Esophagus squamous epithelium (tissue), 4 donors: ENCODE results near the gene TEAD4.

ENCODE experiments used
- POLR2A ChIP-seq, 4 donors: fragments of 450-650 bp; IDR thresholded peaks; one replicate each; pipeline ENCODE4 v1.6.1; 2017; ENCODE audit warnings: antibody characterized with exemption in 4 of 4, mild to moderate bottlenecking in 4 of 4, moderate library complexity in 3 of 4
- TF ChIP-seq, protein P1 (sequence below), 6 experiments: fragments of 450-650 bp in 4 of 6; fragments of 200-600 bp in 2 of 6; sonication (generic) in 2 of 6; IDR thresholded peaks; one replicate each; pipeline ENCODE4 v1.5.1; 2016 to 2019; ENCODE audit warnings: antibody characterized with exemption in 6 of 6, mild to moderate bottlenecking in 4 of 6, moderate library complexity in 4 of 6

GRCh38 chr12:2934371-2934770 is 24.8 kb upstream of the TEAD4 start:
- TF ChIP-seq, protein P1, sequence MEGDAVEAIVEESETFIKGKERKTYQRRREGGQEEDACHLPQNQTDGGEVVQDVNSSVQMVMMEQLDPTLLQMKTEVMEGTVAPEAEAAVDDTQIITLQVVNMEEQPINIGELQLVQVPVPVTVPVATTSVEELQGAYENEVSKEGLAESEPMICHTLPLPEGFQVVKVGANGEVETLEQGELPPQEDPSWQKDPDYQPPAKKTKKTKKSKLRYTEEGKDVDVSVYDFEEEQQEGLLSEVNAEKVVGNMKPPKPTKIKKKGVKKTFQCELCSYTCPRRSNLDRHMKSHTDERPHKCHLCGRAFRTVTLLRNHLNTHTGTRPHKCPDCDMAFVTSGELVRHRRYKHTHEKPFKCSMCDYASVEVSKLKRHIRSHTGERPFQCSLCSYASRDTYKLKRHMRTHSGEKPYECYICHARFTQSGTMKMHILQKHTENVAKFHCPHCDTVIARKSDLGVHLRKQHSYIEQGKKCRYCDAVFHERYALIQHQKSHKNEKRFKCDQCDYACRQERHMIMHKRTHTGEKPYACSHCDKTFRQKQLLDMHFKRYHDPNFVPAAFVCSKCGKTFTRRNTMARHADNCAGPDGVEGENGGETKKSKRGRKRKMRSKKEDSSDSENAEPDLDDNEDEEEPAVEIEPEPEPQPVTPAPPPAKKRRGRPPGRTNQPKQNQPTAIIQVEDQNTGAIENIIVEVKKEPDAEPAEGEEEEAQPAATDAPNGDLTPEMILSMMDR (IDR thresholded peaks at IDR 0.05), result no peak
- TF ChIP-seq POLR2A (IDR thresholded peaks at IDR 0.05), result no peak
